Kidney capillary endothelial cell (primary cell): Measurements from ENCODE around the gene FMNL2.

ENCODE experiments used
- DNase-seq: peaks from one replicate; pipeline ENCODE4 v3.0.0-alpha.2; 2018; ENCODE audit warnings: low spot score

FMNL2 gene

GRCh38 chr2:152405206-152406118 is 70.5 kb downstream of the FMNL2 start:
- peak; percentile 72 for DNase-seq

- no peak for DNase-seq
These were observed 71.3 kb downstream of the FMNL2 start for GRCh38 chr2:152406119-152406835.

- DNase-seq = no peak
These were observed 71.8 kb downstream of the FMNL2 start for GRCh38 chr2:152406836-152407161.

GRCh38 chr2:152407204-152407721 is 72.3 kb downstream of the FMNL2 start:
- DNase-seq = no peak

GRCh38 chr2:152407806-152408205 is 72.8 kb downstream of the FMNL2 start:
- no peak for DNase-seq

- no peak for DNase-seq
These were observed 73.3 kb downstream of the FMNL2 start for GRCh38 chr2:152408254-152408653.

- DNase-seq = no peak
These were observed 74.6 kb downstream of the FMNL2 start for GRCh38 chr2:152409386-152410164.

- no peak for DNase-seq
These were observed 75.2 kb downstream of the FMNL2 start for GRCh38 chr2:152410165-152410597.

GRCh38 chr2:152411154-152411553 is 76.2 kb downstream of the FMNL2 start:
- no peak for DNase-seq

GRCh38 chr2:152413228-152414030 is 78.5 kb downstream of the FMNL2 start:
- no peak for DNase-seq

GRCh38 chr2:152415231-152415642 is 80.3 kb downstream of the FMNL2 start:
- DNase-seq = no peak

GRCh38 chr2:152415796-152416195 is 80.8 kb downstream of the FMNL2 start:
- DNase-seq = no peak

GRCh38 chr2:152418688-152419087 is 83.7 kb downstream of the FMNL2 start:
- peak; percentile 70 for DNase-seq

GRCh38 chr2:152419944-152420343 is 85.0 kb downstream of the FMNL2 start:
- DNase-seq = no peak

- DNase-seq = no peak
These were observed 85.4 kb downstream of the FMNL2 start for GRCh38 chr2:152420363-152420762.

GRCh38 chr2:152420936-152421335 is 86.0 kb downstream of the FMNL2 start:
- no peak for DNase-seq

GRCh38 chr2:152421521-152422370 is 86.8 kb downstream of the FMNL2 start:
- peak; percentile 94 for DNase-seq

- no peak for DNase-seq
These were observed 88.7 kb downstream of the FMNL2 start for GRCh38 chr2:152423684-152424083.

GRCh38 chr2:152425765-152426727 is 91.1 kb downstream of the FMNL2 start:
- DNase-seq = no peak
